SU-DHL-6 (cell line): ENCODE measurements around the gene ST8SIA3.

Experiments used
- CTCF ChIP-seq: fragments of 200-600 bp; sonication (generic); IDR thresholded peaks from one replicate; pipeline ENCODE4 v1.5.1; 2017; ENCODE audit warnings: antibody characterized with exemption, mild to moderate bottlenecking, low read length, moderate library complexity; ENCODE audit not compliant: insufficient read depth, poor library complexity, severe bottlenecking
- EZH2phosphoT487 ChIP-seq: fragments of 200-600 bp; sonication (generic), shearing (Covaris generic); conservative IDR thresholded peaks from 2 replicates; pipeline ENCODE4 v1.6.1; 2018; ENCODE audit warnings: mild to moderate bottlenecking, antibody characterized with exemption, low read length, moderate library complexity, mixed read lengths

- TF ChIP-seq CTCF, result no peak
- no peak for TF ChIP-seq EZH2phosphoT487
These were observed 14.5 kb upstream of the ST8SIA3 start for GRCh38 chr18:57337890-57338289.
